IPS-20b (cell line): ENCODE data around the gene TPRG1.

Source experiments
- H3K27ac ChIP-seq: one replicate; pipeline ENCODE4 v1.5.1; 2013; ENCODE audit warnings: low read length
- H3K27me3 ChIP-seq: 2 replicates; pipeline ENCODE4 v1.6.1; 2013; ENCODE audit warnings: mild to moderate bottlenecking, low read length, inconsistent platforms; ENCODE audit not compliant: insufficient read depth
- H3K36me3 ChIP-seq: 2 replicates; pipeline ENCODE4 v1.6.1; 2013; ENCODE audit warnings: low read depth, mild to moderate bottlenecking, inconsistent platforms, low read length, moderate library complexity; ENCODE audit not compliant: insufficient read depth
- H3K4me1 ChIP-seq: 2 replicates; pipeline ENCODE4 v1.6.1; 2013; ENCODE audit warnings: mild to moderate bottlenecking, control low read depth, inconsistent platforms, low read length, moderate library complexity; ENCODE audit not compliant: insufficient read depth
- H3K4me3 ChIP-seq: 2 replicates; pipeline ENCODE4 v1.5.1; 2013; ENCODE audit warnings: mild to moderate bottlenecking, low read length, inconsistent platforms
- H3K9ac ChIP-seq: 2 replicates; pipeline ENCODE4 v1.6.1; 2013; ENCODE audit warnings: low read depth, mild to moderate bottlenecking, inconsistent platforms, low read length, moderate library complexity
- H3K9me3 ChIP-seq: 2 replicates; pipeline ENCODE4 v1.6.1; 2013; ENCODE audit warnings: mild to moderate bottlenecking, low read depth, low read length, inconsistent platforms; ENCODE audit not compliant: insufficient read depth

Gene TPRG1

GRCh38 chr3:189235214-189235613, 63.4 kb downstream of the TPRG1 start:
- no peaks in the 10 kb centered on the region for H3K4me1 ChIP-seq
- no peaks in the 10 kb centered on the region for H3K27me3 ChIP-seq
- no peak overlapping the region for H3K4me3 ChIP-seq
- no peaks in the 10 kb centered on the region for H3K9me3 ChIP-seq
- H3K9ac ChIP-seq: no peak overlapping the region
- no peak overlapping the region for H3K27ac ChIP-seq
- H3K36me3 ChIP-seq: no peaks in the 10 kb centered on the region

GRCh38 chr3:189236352-189236751, 64.6 kb downstream of the TPRG1 start:
- Histone ChIP-seq H3K27me3 (no peaks in the 10 kb centered on the region), H3K4me1 (no peaks in the 10 kb centered on the region), H3K9me3 (no peaks in the 10 kb centered on the region), H3K4me3 (no peak overlapping the region), H3K36me3 (no peaks in the 10 kb centered on the region), H3K9ac (no peak overlapping the region), H3K27ac (no peak overlapping the region)

GRCh38 chr3:189237526-189237925, 65.8 kb downstream of the TPRG1 start:
- no peaks in the 10 kb centered on the region for H3K9me3 ChIP-seq
- no peaks in the 10 kb centered on the region for H3K36me3 ChIP-seq
- H3K9ac ChIP-seq: no peak overlapping the region
- H3K27me3 ChIP-seq: no peaks in the 10 kb centered on the region
- H3K4me1 ChIP-seq: no peaks in the 10 kb centered on the region
- H3K4me3 ChIP-seq: no peak overlapping the region
- no peak overlapping the region for H3K27ac ChIP-seq

GRCh38 chr3:189238071-189238470, 66.3 kb downstream of the TPRG1 start:
- Histone ChIP-seq H3K4me1 (no peaks in the 10 kb centered on the region), H3K27me3 (no peaks in the 10 kb centered on the region), H3K36me3 (no peaks in the 10 kb centered on the region), H3K4me3 (no peak overlapping the region), H3K9me3 (peaks cover 2% of the 10 kb centered on the region; the same call in 1 of the 2 replicates), H3K27ac (no peak overlapping the region), H3K9ac (no peak overlapping the region)

- H3K9ac ChIP-seq: no peak overlapping the region
- no peak overlapping the region for H3K27ac ChIP-seq
- H3K27me3 ChIP-seq: no peaks in the 10 kb centered on the region
- H3K4me3 ChIP-seq: no peak overlapping the region
- H3K4me1 ChIP-seq: no peaks in the 10 kb centered on the region
- H3K9me3 ChIP-seq: peaks cover 10% of the 10 kb centered on the region; the same call in 1 of the 2 replicates
- no peaks in the 10 kb centered on the region for H3K36me3 ChIP-seq
These were observed 67.8 kb downstream of the TPRG1 start for GRCh38 chr3:189239616-189240015.

GRCh38 chr3:189249987-189250386, 78.2 kb downstream of the TPRG1 start:
- Histone ChIP-seq H3K27ac (no peak overlapping the region), H3K27me3 (no peaks in the 10 kb centered on the region), H3K9me3 (no peaks in the 10 kb centered on the region), H3K36me3 (no peaks in the 10 kb centered on the region), H3K9ac (no peak overlapping the region), H3K4me1 (no peaks in the 10 kb centered on the region), H3K4me3 (no peak overlapping the region)

GRCh38 chr3:189258261-189258660, 86.5 kb downstream of the TPRG1 start:
- Histone ChIP-seq H3K4me1 (no peaks in the 10 kb centered on the region), H3K9ac (no peak overlapping the region)

GRCh38 chr3:189260556-189261493, 89.1 kb downstream of the TPRG1 start:
- no peak overlapping the region for H3K9ac ChIP-seq
- no peaks in the 10 kb centered on the region for H3K36me3 ChIP-seq
- H3K9me3 ChIP-seq: no peaks in the 10 kb centered on the region
- no peak overlapping the region for H3K27ac ChIP-seq
- no peaks in the 10 kb centered on the region for H3K27me3 ChIP-seq
- H3K4me3 ChIP-seq: no peak overlapping the region
- H3K4me1 ChIP-seq: no peaks in the 10 kb centered on the region

More at GRCh38 chr3:189258261-189258660, 86.5 kb downstream of the TPRG1 start:
- H3K36me3 ChIP-seq: no peaks in the 10 kb centered on the region
- no peaks in the 10 kb centered on the region for H3K9me3 ChIP-seq
- no peak overlapping the region for H3K27ac ChIP-seq
- H3K27me3 ChIP-seq: no peaks in the 10 kb centered on the region
- no peak overlapping the region for H3K4me3 ChIP-seq

GRCh38 chr3:189262746-189263145, 91.0 kb downstream of the TPRG1 start:
- no peak overlapping the region for H3K27ac ChIP-seq
- H3K27me3 ChIP-seq: no peaks in the 10 kb centered on the region
- H3K9ac ChIP-seq: no peak overlapping the region
- H3K4me1 ChIP-seq: no peaks in the 10 kb centered on the region
- no peaks in the 10 kb centered on the region for H3K36me3 ChIP-seq
- no peak overlapping the region for H3K4me3 ChIP-seq
- H3K9me3 ChIP-seq: no peaks in the 10 kb centered on the region

GRCh38 chr3:189267981-189268613, 96.3 kb downstream of the TPRG1 start:
- Histone ChIP-seq H3K4me1 (no peaks in the 10 kb centered on the region), H3K36me3 (no peaks in the 10 kb centered on the region), H3K4me3 (no peak overlapping the region), H3K9ac (no peak overlapping the region), H3K27ac (no peak overlapping the region), H3K27me3 (no peaks in the 10 kb centered on the region), H3K9me3 (no peaks in the 10 kb centered on the region)

GRCh38 chr3:189269365-189269764, 97.6 kb downstream of the TPRG1 start:
- H3K36me3 ChIP-seq: no peaks in the 10 kb centered on the region
- H3K27me3 ChIP-seq: no peaks in the 10 kb centered on the region
- no peak overlapping the region for H3K27ac ChIP-seq
- no peaks in the 10 kb centered on the region for H3K4me1 ChIP-seq
- H3K4me3 ChIP-seq: no peak overlapping the region
- H3K9me3 ChIP-seq: no peaks in the 10 kb centered on the region
- H3K9ac ChIP-seq: no peak overlapping the region
